WTC11 (cell line): Measurements from ENCODE around the gene SH2D3C. TPM values are rescaled to one million over a fixed set of nuclear protein-coding genes. Genes with fewer than 3 reads are reported as not detected.

Experiments used
- ATAC-seq: fragments of 200-7000 bp; cut with Tn5 transposase; 2 replicates; pipeline ENCODE4 v1.10.0; 2021; ENCODE audit warnings: mild to moderate bottlenecking, moderate library complexity
- CTCF ChIA-PET: fragments of 300-600 bp; sonication (Branson Sonifier 250); formaldehyde crosslinking; loops from one replicate; lab custom pipeline; 2021; ENCODE audit warnings: antibody characterized with exemption; lab: Charles Lee
- POLR2A ChIA-PET: fragments of 350-600 bp; sonication (Branson Sonifier 250); formaldehyde crosslinking; loops from one replicate; lab custom pipeline; 2021; ENCODE audit warnings: antibody characterized with exemption; lab: Charles Lee
- DNase-seq: peaks from one replicate; pipeline ENCODE4 v3.0.0; 2021; ENCODE audit warnings: low spot score
- H3K27ac Mint-ChIP-seq: 2 replicates; pipeline ENCODE4 v1.8.0; 2021; ENCODE audit warnings: mixed read lengths
- H3K27me3 Mint-ChIP-seq: 2 replicates; pipeline ENCODE4 v1.8.0; 2021; ENCODE audit warnings: low read depth, mild to moderate bottlenecking, moderate library complexity, mixed read lengths
- H3K36me3 Mint-ChIP-seq: 2 replicates; pipeline ENCODE4 v1.8.0; 2021; ENCODE audit warnings: mixed read lengths
- H3K4me1 Mint-ChIP-seq: 2 replicates; pipeline ENCODE4 v1.8.0; 2022; ENCODE audit warnings: mixed read lengths
- H3K4me3 Mint-ChIP-seq: 2 replicates; pipeline ENCODE4 v1.8.0; 2021; ENCODE audit warnings: mild to moderate bottlenecking, moderate library complexity, mixed read lengths
- H3K9me3 Mint-ChIP-seq: 2 replicates; pipeline ENCODE4 v1.8.0; 2021; ENCODE audit warnings: mixed read lengths
- ATF1 ChIP-seq: sonication (generic); formaldehyde crosslinking; IDR thresholded peaks from 2 replicates; pipeline ENCODE4 v1.8.1; 2023; ENCODE audit warnings: mild to moderate bottlenecking, moderate library complexity, missing genetic modification reagents
- CREB1 ChIP-seq: sonication (generic); formaldehyde crosslinking; IDR thresholded peaks from 2 replicates; pipeline ENCODE4 v1.8.0; 2023; ENCODE audit warnings: mild to moderate bottlenecking, missing genetic modification reagents
- ELF4 ChIP-seq: sonication (generic); formaldehyde crosslinking; IDR thresholded peaks from 2 replicates; pipeline ENCODE4 v1.8.1; 2022; ENCODE audit warnings: low read depth, mild to moderate bottlenecking, moderate library complexity, missing genetic modification reagents
- ERG ChIP-seq: fragments of 250-450 bp; sonication (Bioruptor Pico); IDR thresholded peaks from 2 replicates; pipeline ENCODE4 v1.8.0; 2021; ENCODE audit warnings: mild to moderate bottlenecking
- FOXP1 ChIP-seq: sonication (generic); formaldehyde crosslinking; IDR thresholded peaks from 2 replicates; pipeline ENCODE4 v1.8.0; 2022; ENCODE audit warnings: missing genetic modification reagents, mild to moderate bottlenecking, moderate library complexity, borderline replicate concordance
- GRHL2 ChIP-seq: fragments of 250-450 bp; sonication (Bioruptor Pico); IDR thresholded peaks from 2 replicates; pipeline ENCODE4 v1.8.0; 2022; ENCODE audit warnings: mild to moderate bottlenecking, moderate library complexity; ENCODE audit not compliant: insufficient replicate concordance, severe bottlenecking
- IRF1 ChIP-seq: sonication (generic); formaldehyde crosslinking; IDR thresholded peaks from 2 replicates; pipeline ENCODE4 v1.8.0; 2023; ENCODE audit warnings: missing genetic modification reagents
- IRF2 ChIP-seq: sonication (generic); formaldehyde crosslinking; IDR thresholded peaks from 2 replicates; pipeline ENCODE4 v1.8.0; 2022; ENCODE audit warnings: low read depth, missing genetic modification reagents, borderline replicate concordance
- JAZF1 ChIP-seq: fragments of 250-450 bp; sonication (Bioruptor Pico); IDR thresholded peaks from 2 replicates; pipeline ENCODE4 v1.9.0; 2021; ENCODE audit warnings: moderate library complexity, mild to moderate bottlenecking, inconsistent platforms
- NFE2L1 ChIP-seq: sonication (generic); formaldehyde crosslinking; IDR thresholded peaks from 2 replicates; pipeline ENCODE4 v1.8.1; 2023; ENCODE audit warnings: missing genetic modification reagents
- NR3C1 ChIP-seq: sonication (generic); formaldehyde crosslinking; conservative IDR thresholded peaks from 2 replicates; pipeline ENCODE4 v1.8.1; 2023; ENCODE audit warnings: low read depth, mild to moderate bottlenecking, missing genetic modification reagents
- PRDM15 ChIP-seq: sonication (generic); formaldehyde crosslinking; IDR thresholded peaks from 2 replicates; pipeline ENCODE4 v1.8.0; 2022; ENCODE audit warnings: missing genetic modification reagents
- SOX15 ChIP-seq: fragments of 250-450 bp; sonication (Bioruptor Pico); IDR thresholded peaks from 2 replicates; pipeline ENCODE4 v1.9.0; 2021; ENCODE audit warnings: mild to moderate bottlenecking
- TCF7 ChIP-seq: sonication (generic); formaldehyde crosslinking; IDR thresholded peaks from 2 replicates; pipeline ENCODE4 v1.8.0; 2022; ENCODE audit warnings: mild to moderate bottlenecking, low read depth, missing genetic modification reagents, moderate library complexity
- TEAD1 ChIP-seq: sonication (generic); formaldehyde crosslinking; IDR thresholded peaks from 2 replicates; pipeline ENCODE4 v1.8.0; 2022; ENCODE audit warnings: mild to moderate bottlenecking, missing genetic modification reagents
- ZBTB21 ChIP-seq: sonication (generic); formaldehyde crosslinking; IDR thresholded peaks from 2 replicates; pipeline ENCODE4 v1.8.1; 2023; ENCODE audit warnings: mild to moderate bottlenecking, missing genetic modification reagents, borderline replicate concordance
- ZNF138 ChIP-seq: sonication (generic); formaldehyde crosslinking; conservative IDR thresholded peaks from 2 replicates; pipeline ENCODE4 v1.8.1; 2022; ENCODE audit warnings: mild to moderate bottlenecking, moderate library complexity, missing genetic modification reagents
- ZNF232 ChIP-seq: sonication (generic); formaldehyde crosslinking; IDR thresholded peaks from 2 replicates; pipeline ENCODE4 v1.8.0; 2022; ENCODE audit warnings: mild to moderate bottlenecking, missing genetic modification reagents
- ZNF317 ChIP-seq: sonication (generic); formaldehyde crosslinking; IDR thresholded peaks from 2 replicates; pipeline ENCODE4 v1.8.1; 2023; ENCODE audit warnings: low read depth, mild to moderate bottlenecking, moderate library complexity, missing genetic modification reagents, borderline replicate concordance
- ZNF396 ChIP-seq: fragments of 250-450 bp; sonication (Bioruptor Pico); IDR thresholded peaks from 2 replicates; pipeline ENCODE4 v1.8.0; 2021; ENCODE audit warnings: mild to moderate bottlenecking, moderate library complexity, borderline replicate concordance
- ZNF416 ChIP-seq: fragments of 250-450 bp; sonication (Bioruptor Pico); IDR thresholded peaks from 2 replicates; pipeline ENCODE4 v1.9.0; 2021; ENCODE audit warnings: mild to moderate bottlenecking, inconsistent platforms
- ZNF512 ChIP-seq: sonication (generic); formaldehyde crosslinking; IDR thresholded peaks from 2 replicates; pipeline ENCODE4 v1.8.1; 2022; ENCODE audit warnings: missing genetic modification reagents, borderline replicate concordance
- total RNA-seq: library from RNA; stranded (reverse); gene quantifications from 3 replicates; pipeline ENCODE4 v1.2.3, GENCODE V29; 2021
- TF ChIP-seq, protein P1 (sequence below): sonication (generic); formaldehyde crosslinking; IDR thresholded peaks from 2 replicates; pipeline ENCODE4 v1.8.1; 2023; ENCODE audit warnings: mild to moderate bottlenecking, missing genetic modification reagents, moderate library complexity

SH2D3C gene
- total RNA-seq, 1 experiment from 2014 or later: 5.4 TPM

- TF ChIP-seq NR3C1: no peak
- TF ChIP-seq FOXP1 (CRISPR knock-in tag): no peak
- TF ChIP-seq ZBTB21 (CRISPR knock-in tag): no peak
- no peak for TF ChIP-seq ATF1 (CRISPR knock-in tag)
- TF ChIP-seq ZNF317 (CRISPR knock-in tag): no peak
- TF ChIP-seq TEAD1 (CRISPR knock-in tag): no peak
- no peak for TF ChIP-seq ELF4
- TF ChIP-seq ZNF512 (CRISPR knock-in tag): no peak
- TF ChIP-seq PRDM15 (CRISPR knock-in tag): no peak
- TF ChIP-seq, protein P1, sequence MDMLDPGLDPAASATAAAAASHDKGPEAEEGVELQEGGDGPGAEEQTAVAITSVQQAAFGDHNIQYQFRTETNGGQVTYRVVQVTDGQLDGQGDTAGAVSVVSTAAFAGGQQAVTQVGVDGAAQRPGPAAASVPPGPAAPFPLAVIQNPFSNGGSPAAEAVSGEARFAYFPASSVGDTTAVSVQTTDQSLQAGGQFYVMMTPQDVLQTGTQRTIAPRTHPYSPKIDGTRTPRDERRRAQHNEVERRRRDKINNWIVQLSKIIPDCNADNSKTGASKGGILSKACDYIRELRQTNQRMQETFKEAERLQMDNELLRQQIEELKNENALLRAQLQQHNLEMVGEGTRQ (CRISPR knock-in tag): no peak
- no peak for TF ChIP-seq JAZF1 (CRISPR knock-in tag)
These were observed 64.3 kb downstream of the SH2D3C start (continued) for GRCh38 chr9:127714020-127714750.

DNA sequence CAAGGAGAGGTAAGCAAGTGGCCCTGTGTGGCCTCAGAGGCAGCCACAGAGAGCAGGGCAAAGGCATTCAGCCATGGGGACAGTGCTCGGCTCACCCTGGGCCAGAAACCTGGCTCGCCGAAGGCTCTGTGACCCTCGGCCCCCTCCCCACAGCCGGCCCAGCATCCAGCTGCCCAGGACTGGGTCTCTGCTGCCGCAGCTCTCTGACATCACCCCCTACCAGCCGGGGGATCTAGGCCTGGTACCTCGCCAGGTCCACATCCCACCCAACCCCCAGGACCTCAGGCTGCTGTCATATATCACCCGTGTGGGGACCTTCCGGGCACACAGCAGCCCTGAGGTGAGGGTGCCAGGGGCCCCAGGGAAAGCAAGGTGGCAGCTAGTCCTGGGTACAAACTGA lies 65.6 kb downstream of the SH2D3C start:
- peaks cover 3% of the 10 kb centered on the region for H3K9me3 Mint-ChIP-seq
- CTCF ChIA-PET: interaction anchor here (0.9 to 2.2 kb wide), 3 partner anchors 22 to 156 kb away, joined by 3 to 24 read pairs (median 3); partner anchors contain the start of gene TOR2A

More for the DNA sequence above, 65.6 kb downstream of the SH2D3C start:
- TF ChIP-seq TCF7 (CRISPR knock-in tag) (no peak), ZNF396 (CRISPR knock-in tag) (no peak), ZNF138 (CRISPR knock-in tag) (no peak), JAZF1 (CRISPR knock-in tag) (no peak), GRHL2 (CRISPR knock-in tag) (no peak), TEAD1 (CRISPR knock-in tag) (no peak), CREB1 (no peak), ERG (CRISPR knock-in tag) (no peak), ZNF512 (CRISPR knock-in tag) (no peak), ZNF416 (CRISPR knock-in tag) (no peak), IRF1 (no peak), IRF2 (CRISPR knock-in tag) (no peak), ZNF232 (CRISPR knock-in tag) (no peak), SOX15 (CRISPR knock-in tag) (no peak), NFE2L1 (CRISPR knock-in tag) (no peak)
- Mint-ChIP-seq H3K27ac (no peak overlapping the region), H3K36me3 (no peaks in the 10 kb centered on the region), H3K4me1 (peaks cover 22% of the 10 kb centered on the region), H3K4me3 (no peak overlapping the region), H3K27me3 (no peaks in the 10 kb centered on the region)
- POLR2A ChIA-PET: no interaction called here
- DNase-seq (no peak), ATAC-seq (no peak)
